SK-N-SH (cell line): Measurements from ENCODE around the gene POC1B. TPM values are rescaled to one million over a fixed set of nuclear protein-coding genes. Genes with fewer than 3 reads are reported as not detected.

ENCODE experiments used
- CTCF ChIA-PET: fragments of 300-600, 350-600 bp; formaldehyde crosslinking; extraction: SDS; loops from one replicate; lab custom pipeline; 2021; lab: Yijun Ruan, JAX
- POLR2A ChIA-PET: fragments of 350-600 bp; sonication (Branson Sonifier 250); formaldehyde crosslinking; extraction: SDS; loops from one replicate; lab custom pipeline; 2020; ENCODE audit warnings: antibody characterized with exemption, inconsistent platforms; lab: Yijun Ruan, JAX
- DNase-seq: peaks from one replicate; pipeline ENCODE4 v3.0.0; 2012
- H2AFZ ChIP-seq: fragments of 200-600 bp; sonication (generic); 2 replicates; pipeline ENCODE4 v1.8.1; 2016; ENCODE audit warnings: antibody characterized with exemption, mild to moderate bottlenecking, low read depth
- H3F3A ChIP-seq: fragments of 200-600 bp; sonication (generic); replicated peaks from 2 replicates; pipeline ENCODE3; 2016; ENCODE audit warnings: antibody characterized with exemption, mild to moderate bottlenecking; ENCODE audit not compliant: insufficient read depth
- H3K27ac ChIP-seq, 2 experiments: fragments of 200-500 bp in 1 of 2; fragments of 200-600 bp in 1 of 2; sonication (Bioruptor generic) in 1 of 2; sonication (generic), shearing (Covaris generic) in 1 of 2; 2 replicates each; pipeline versions ENCODE4 v1.5.1 to v1.6.1; 2014 to 2016; ENCODE audit warnings: low read depth in 2 of 2, inconsistent platforms in 1 of 2, low read length in 1 of 2, mild to moderate bottlenecking in 1 of 2, mixed read lengths in 1 of 2
- H3K27me3 ChIP-seq: fragments of 200-600 bp; sonication (generic), shearing (Covaris generic); 2 replicates; pipeline ENCODE4 v1.6.1; 2016; ENCODE audit warnings: mixed run types; ENCODE audit not compliant: insufficient read depth
- H3K36me3 ChIP-seq, 2 experiments: fragments of 200-500 bp in 1 of 2; fragments of 200-600 bp in 1 of 2; sonication (Bioruptor generic) in 1 of 2; sonication (generic) in 1 of 2; replicated peaks in 1 of 2; 2 replicates each; pipeline versions ENCODE3 to v1.5.1; 2014 to 2016; ENCODE audit warnings: low read length in 1 of 2, mild to moderate bottlenecking in 1 of 2; ENCODE audit not compliant: insufficient read depth in 2 of 2, control insufficient read depth in 1 of 2
- H3K4me1 ChIP-seq, 2 experiments: fragments of 200-500 bp in 1 of 2; fragments of 200-600 bp in 1 of 2; sonication (Bioruptor generic) in 1 of 2; sonication (generic), shearing (Covaris generic) in 1 of 2; 2 replicates each; pipeline versions ENCODE4 v1.5.1 to v1.6.1; 2014 to 2016; ENCODE audit warnings: low read depth in 1 of 2, low read length in 1 of 2, mixed run types in 1 of 2; ENCODE audit not compliant: insufficient read depth in 2 of 2, control insufficient read depth in 1 of 2
- H3K4me2 ChIP-seq: fragments of 200-600 bp; sonication (generic), shearing (Covaris generic); 2 replicates; pipeline ENCODE4 v1.6.1; 2017; ENCODE audit warnings: mixed run types
- H3K4me3 ChIP-seq, 2 experiments: fragments of 200-500 bp in 1 of 2; fragments of 200-600 bp in 1 of 2; sonication (Bioruptor generic) in 1 of 2; sonication (generic), shearing (Covaris generic) in 1 of 2; 2 replicates each; pipeline versions ENCODE4 v1.5.1 to v1.8.1; 2014 to 2016; ENCODE audit warnings: low read depth in 2 of 2, inconsistent platforms in 1 of 2, low read length in 1 of 2, mild to moderate bottlenecking in 1 of 2, mixed read lengths in 1 of 2, moderate library complexity in 1 of 2
- H3K79me2 ChIP-seq: fragments of 200-600 bp; sonication (generic); 2 replicates; pipeline ENCODE4 v1.8.1; 2017; ENCODE audit warnings: mild to moderate bottlenecking; ENCODE audit not compliant: insufficient read depth
- H3K9ac ChIP-seq: fragments of 200-600 bp; sonication (generic); 2 replicates; pipeline ENCODE4 v1.6.1; 2017; ENCODE audit warnings: mixed run types
- H3K9me2 ChIP-seq: fragments of 200-600 bp; sonication (generic); 2 replicates; pipeline ENCODE4 v1.6.1; 2017; ENCODE audit warnings: mixed run types
- H3K9me3 ChIP-seq: fragments of 200-600 bp; sonication (generic); 2 replicates; pipeline ENCODE4 v1.6.1; 2017; ENCODE audit warnings: mixed run types, mild to moderate bottlenecking, moderate library complexity
- H4K20me1 ChIP-seq: fragments of 200-600 bp; sonication (generic); 2 replicates; pipeline ENCODE4 v1.6.1; 2017; ENCODE audit warnings: mild to moderate bottlenecking, mixed run types; ENCODE audit not compliant: insufficient read depth
- CHD2 ChIP-seq: fragments of 150-350 bp; IDR thresholded peaks from 2 replicates; pipeline ENCODE4 v1.6.1; 2018; ENCODE audit warnings: low read length; ENCODE audit not compliant: partially characterized antibody
- EZH2phosphoT487 ChIP-seq: fragments of 200-600 bp; sonication (generic); IDR thresholded peaks from 2 replicates; pipeline ENCODE4 v1.6.1; 2017; ENCODE audit warnings: low read depth, mixed run types, mild to moderate bottlenecking, antibody characterized with exemption, moderate library complexity, borderline replicate concordance
- FOXM1 ChIP-seq: IDR thresholded peaks from 2 replicates; pipeline ENCODE4 v1.4.0; 2012; ENCODE audit warnings: low read depth, mild to moderate bottlenecking
- MXI1 ChIP-seq: IDR thresholded peaks from 2 replicates; pipeline ENCODE4 v1.6.1; 2012; ENCODE audit warnings: mild to moderate bottlenecking, low read depth, low read length, improper control_type of control experiment
- NRF1 ChIP-seq: IDR thresholded peaks from 2 replicates; pipeline ENCODE4 v1.6.1; 2012; ENCODE audit warnings: low read depth, mild to moderate bottlenecking, low read length
- RCOR1 ChIP-seq: fragments of 150-350 bp; IDR thresholded peaks from 2 replicates; pipeline ENCODE4 v1.6.1; 2017; ENCODE audit warnings: antibody characterized with exemption, low read length
- REST ChIP-seq: IDR thresholded peaks from 2 replicates; pipeline ENCODE4 v1.6.1; 2012; ENCODE audit warnings: mild to moderate bottlenecking, low read depth, low read length, moderate library complexity
- RFX5 ChIP-seq: IDR thresholded peaks from 2 replicates; pipeline ENCODE4 v1.6.1; 2012; ENCODE audit warnings: mild to moderate bottlenecking, improper control_type of control experiment, low read length
- RXRA ChIP-seq: IDR thresholded peaks from 2 replicates; pipeline ENCODE4 v1.4.0; 2012; ENCODE audit warnings: low read depth, mild to moderate bottlenecking, borderline replicate concordance
- TCF12 ChIP-seq: IDR thresholded peaks from 2 replicates; pipeline ENCODE4 v1.4.0; 2012
- TEAD4 ChIP-seq: IDR thresholded peaks from 2 replicates; pipeline ENCODE4 v1.4.0; 2012; ENCODE audit warnings: mild to moderate bottlenecking, borderline replicate concordance; ENCODE audit not compliant: insufficient read depth
- WGBS: methylation state at CpG from one replicate; pipeline ENCODE4 v1.1.6; 2017; ENCODE audit warnings: low lambda C conversion rate; 5-methylcytosine and 5-hydroxymethylcytosine counted together
- polyA plus RNA-seq, 3 experiments: library from polyadenylated mRNA; depleted of rRNA; stranded (reverse); fragments of >200 nt; gene quantifications; 2 replicates each; pipeline ENCODE4 v1.2.3, GENCODE V29; 2012
- TF ChIP-seq, protein P1 (sequence below): IDR thresholded peaks from 2 replicates; pipeline ENCODE4 v1.4.0; 2012; ENCODE audit warnings: low read depth, borderline replicate concordance
- TF ChIP-seq, protein P2 (sequence below): IDR thresholded peaks from 2 replicates; pipeline ENCODE4; 2012
- TF ChIP-seq, protein P3 (sequence below): fragments of 150-350 bp; IDR thresholded peaks from 2 replicates; pipeline ENCODE4 v1.6.1; 2016; ENCODE audit warnings: mild to moderate bottlenecking, low read depth, low read length
- TF ChIP-seq, protein P4 (sequence below): fragments of 150-350 bp; IDR thresholded peaks from 2 replicates; pipeline ENCODE4 v1.6.1; 2017; ENCODE audit warnings: antibody characterized with exemption, low read length, low read depth, borderline replicate concordance

Gene POC1B
- polyA plus RNA-seq, 1 of the 3 experiments (the other 2 are of a cell fraction) = 4.0 TPM

DNA sequence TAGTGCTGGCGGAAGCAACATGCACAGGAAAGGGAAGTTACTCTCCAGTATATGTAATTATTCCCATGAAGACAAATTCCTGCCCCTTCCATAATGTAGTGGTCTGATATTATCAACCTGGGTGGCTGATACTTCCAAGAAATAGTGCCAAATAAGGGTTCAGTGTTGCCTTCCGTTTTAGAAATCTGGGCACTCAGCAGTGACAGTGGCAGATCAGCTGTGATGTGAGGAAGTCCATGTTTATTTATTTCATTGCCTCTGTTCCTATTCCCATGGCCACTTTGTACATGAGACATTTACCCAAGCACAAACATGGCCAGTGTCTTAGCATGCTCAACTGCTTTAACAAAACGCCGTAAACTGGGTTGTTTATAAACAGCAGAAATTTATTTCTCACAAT lies 20.3 kb upstream of the POC1B start (continued):
- TF ChIP-seq, protein P1, sequence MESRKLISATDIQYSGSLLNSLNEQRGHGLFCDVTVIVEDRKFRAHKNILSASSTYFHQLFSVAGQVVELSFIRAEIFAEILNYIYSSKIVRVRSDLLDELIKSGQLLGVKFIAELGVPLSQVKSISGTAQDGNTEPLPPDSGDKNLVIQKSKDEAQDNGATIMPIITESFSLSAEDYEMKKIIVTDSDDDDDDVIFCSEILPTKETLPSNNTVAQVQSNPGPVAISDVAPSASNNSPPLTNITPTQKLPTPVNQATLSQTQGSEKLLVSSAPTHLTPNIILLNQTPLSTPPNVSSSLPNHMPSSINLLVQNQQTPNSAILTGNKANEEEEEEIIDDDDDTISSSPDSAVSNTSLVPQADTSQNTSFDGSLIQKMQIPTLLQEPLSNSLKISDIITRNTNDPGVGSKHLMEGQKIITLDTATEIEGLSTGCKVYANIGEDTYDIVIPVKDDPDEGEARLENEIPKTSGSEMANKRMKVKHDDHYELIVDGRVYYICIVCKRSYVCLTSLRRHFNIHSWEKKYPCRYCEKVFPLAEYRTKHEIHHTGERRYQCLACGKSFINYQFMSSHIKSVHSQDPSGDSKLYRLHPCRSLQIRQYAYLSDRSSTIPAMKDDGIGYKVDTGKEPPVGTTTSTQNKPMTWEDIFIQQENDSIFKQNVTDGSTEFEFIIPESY = no peak
- TF ChIP-seq RCOR1 = no peak

DNA sequence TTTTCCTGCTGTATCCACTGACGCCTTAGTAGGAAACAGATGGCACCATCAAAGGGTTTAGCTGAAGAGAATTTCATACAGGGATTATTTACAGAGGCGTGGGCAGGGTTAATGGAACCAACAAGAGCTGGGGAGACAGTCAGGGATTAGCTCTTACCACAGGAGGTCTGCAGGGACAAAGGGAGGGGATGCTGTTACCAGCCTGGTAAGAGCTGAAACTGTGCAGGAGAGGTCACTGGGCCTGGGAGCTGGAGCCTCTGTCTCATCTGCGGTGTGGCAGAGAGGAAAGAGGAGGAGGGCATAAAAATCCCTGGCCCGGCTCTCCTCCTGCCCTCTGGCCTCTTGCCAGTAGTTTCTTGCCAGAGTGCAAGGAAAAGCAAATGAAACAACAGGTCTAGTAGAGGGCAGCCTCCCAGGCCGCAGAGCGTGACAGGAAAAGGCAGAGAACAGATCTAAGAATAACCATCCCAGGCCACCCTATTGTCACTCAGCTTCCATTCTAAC lies 18.9 kb upstream of the POC1B start:
- Histone ChIP-seq H3K9me2 (no peaks in the 10 kb centered on the region), H3K36me3 (no peaks in the 10 kb centered on the region), H4K20me1 (no peaks in the 10 kb centered on the region), H2AFZ (no peak overlapping the region), H3K9me3 (no peaks in the 10 kb centered on the region), H3K27ac (peak overlapping the region in 1 of 2 experiments; percentile 18; a peak in 1 of 4 replicates), H3K4me1 (peaks cover 0 to 5% of the 10 kb centered on the region in 2 experiments; a peak in 3 of 4 replicates), H3K4me2 (no peak overlapping the region), H3K9ac (no peak overlapping the region), H3K4me3 (no peak overlapping the region), H3F3A (no peaks in the 10 kb centered on the region), H3K27me3 (no peaks in the 10 kb centered on the region), H3K79me2 (no peaks in the 10 kb centered on the region)
- ChIA-PET POLR2A (interaction anchor here (1.0 kb wide), 1 partner anchor 19 kb away, joined by 3 read pairs; the partner anchor contains the start of gene POC1B), CTCF (interaction anchor here (0.6 to 5.9 kb wide), 14 partner anchors 8 to 1415 kb away, joined by 3 to 29 read pairs (median 6); partner anchors contain the start of genes GALNT4 and POC1B)
- TF ChIP-seq, protein P2, sequence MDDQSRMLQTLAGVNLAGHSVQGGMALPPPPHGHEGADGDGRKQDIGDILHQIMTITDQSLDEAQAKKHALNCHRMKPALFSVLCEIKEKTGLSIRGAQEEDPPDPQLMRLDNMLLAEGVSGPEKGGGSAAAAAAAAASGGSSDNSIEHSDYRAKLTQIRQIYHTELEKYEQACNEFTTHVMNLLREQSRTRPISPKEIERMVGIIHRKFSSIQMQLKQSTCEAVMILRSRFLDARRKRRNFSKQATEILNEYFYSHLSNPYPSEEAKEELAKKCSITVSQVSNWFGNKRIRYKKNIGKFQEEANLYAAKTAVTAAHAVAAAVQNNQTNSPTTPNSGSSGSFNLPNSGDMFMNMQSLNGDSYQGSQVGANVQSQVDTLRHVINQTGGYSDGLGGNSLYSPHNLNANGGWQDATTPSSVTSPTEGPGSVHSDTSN = no peak
- no peak for TF ChIP-seq TEAD4
- TF ChIP-seq RFX5 = no peak
- no peak for TF ChIP-seq MXI1
- TF ChIP-seq TCF12 = no peak
- TF ChIP-seq FOXM1 = no peak
- no peak for TF ChIP-seq CHD2
- TF ChIP-seq, protein P3, sequence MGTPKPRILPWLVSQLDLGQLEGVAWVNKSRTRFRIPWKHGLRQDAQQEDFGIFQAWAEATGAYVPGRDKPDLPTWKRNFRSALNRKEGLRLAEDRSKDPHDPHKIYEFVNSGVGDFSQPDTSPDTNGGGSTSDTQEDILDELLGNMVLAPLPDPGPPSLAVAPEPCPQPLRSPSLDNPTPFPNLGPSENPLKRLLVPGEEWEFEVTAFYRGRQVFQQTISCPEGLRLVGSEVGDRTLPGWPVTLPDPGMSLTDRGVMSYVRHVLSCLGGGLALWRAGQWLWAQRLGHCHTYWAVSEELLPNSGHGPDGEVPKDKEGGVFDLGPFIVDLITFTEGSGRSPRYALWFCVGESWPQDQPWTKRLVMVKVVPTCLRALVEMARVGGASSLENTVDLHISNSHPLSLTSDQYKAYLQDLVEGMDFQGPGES = no peak
- TF ChIP-seq REST = no peak
- TF ChIP-seq RCOR1 = no peak
- TF ChIP-seq EZH2phosphoT487 = no peak
- TF ChIP-seq NRF1 = no peak
- TF ChIP-seq, protein P1 = no peak
- TF ChIP-seq, protein P4, sequence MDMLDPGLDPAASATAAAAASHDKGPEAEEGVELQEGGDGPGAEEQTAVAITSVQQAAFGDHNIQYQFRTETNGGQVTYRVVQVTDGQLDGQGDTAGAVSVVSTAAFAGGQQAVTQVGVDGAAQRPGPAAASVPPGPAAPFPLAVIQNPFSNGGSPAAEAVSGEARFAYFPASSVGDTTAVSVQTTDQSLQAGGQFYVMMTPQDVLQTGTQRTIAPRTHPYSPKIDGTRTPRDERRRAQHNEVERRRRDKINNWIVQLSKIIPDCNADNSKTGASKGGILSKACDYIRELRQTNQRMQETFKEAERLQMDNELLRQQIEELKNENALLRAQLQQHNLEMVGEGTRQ = no peak
- TF ChIP-seq RXRA = no peak
- no peak for DNase-seq
- 71% methylated on average over 6 of the region's 6 CpGs for WGBS
